GM19328 (cell line): ENCODE data around the gene CD163L1.
"Not testable (repeated sequence)": the region's sequence is repeated elsewhere in the genome, so short reads cannot be mapped to it uniquely, and the experiment has no call there.

ENCODE experiments used
- ATAC-seq: cut with Tn5 transposase; IDR thresholded peaks from one replicate; pipeline ENCODE4 v1.9.1; 2021; ENCODE audit warnings: mild to moderate bottlenecking, moderate library complexity; ENCODE audit not compliant: unreplicated experiment

The CD163L1 gene

GRCh38 chr12:7337790-7338189, 106.2 kb downstream of the CD163L1 start:
- ATAC-seq, result not testable (repeated sequence)

GRCh38 chr12:7327918-7328317, 116.0 kb downstream of the CD163L1 start:
- ATAC-seq, result no peak

GRCh38 chr12:7324176-7324575, 119.8 kb downstream of the CD163L1 start:
- no peak for ATAC-seq

GRCh38 chr12:7322599-7322998, 121.4 kb downstream of the CD163L1 start:
- no peak for ATAC-seq

GRCh38 chr12:7321624-7322023, 122.3 kb downstream of the CD163L1 start:
- ATAC-seq, result no peak

- no peak for ATAC-seq
These were observed 124.0 kb downstream of the CD163L1 start for GRCh38 chr12:7319930-7320329.

GRCh38 chr12:7310070-7310469, 133.9 kb downstream of the CD163L1 start:
- ATAC-seq, result no peak
